SK-N-SH (cell line): ENCODE results near the gene MAN2A2. TPM values are rescaled to one million over a fixed set of nuclear protein-coding genes. Genes with fewer than 3 reads are reported as not detected.

ENCODE experiments used
- CTCF ChIA-PET: fragments of 300-600, 350-600 bp; formaldehyde crosslinking; extraction: SDS; loops from one replicate; lab custom pipeline; 2021; lab: Yijun Ruan, JAX
- POLR2A ChIA-PET: fragments of 350-600 bp; sonication (Branson Sonifier 250); formaldehyde crosslinking; extraction: SDS; loops from one replicate; lab custom pipeline; 2020; ENCODE audit warnings: antibody characterized with exemption, inconsistent platforms; lab: Yijun Ruan, JAX
- DNase-seq: peaks from one replicate; pipeline ENCODE4 v3.0.0; 2012
- H2AFZ ChIP-seq: fragments of 200-600 bp; sonication (generic); 2 replicates; pipeline ENCODE4 v1.8.1; 2016; ENCODE audit warnings: antibody characterized with exemption, mild to moderate bottlenecking, low read depth
- H3F3A ChIP-seq: fragments of 200-600 bp; sonication (generic); replicated peaks from 2 replicates; pipeline ENCODE3; 2016; ENCODE audit warnings: antibody characterized with exemption, mild to moderate bottlenecking; ENCODE audit not compliant: insufficient read depth
- H3K27ac ChIP-seq, 2 experiments: fragments of 200-500 bp in 1 of 2; fragments of 200-600 bp in 1 of 2; sonication (Bioruptor generic) in 1 of 2; sonication (generic), shearing (Covaris generic) in 1 of 2; 2 replicates each; pipeline versions ENCODE4 v1.5.1 to v1.6.1; 2014 to 2016; ENCODE audit warnings: low read depth in 2 of 2, inconsistent platforms in 1 of 2, low read length in 1 of 2, mild to moderate bottlenecking in 1 of 2, mixed read lengths in 1 of 2
- H3K27me3 ChIP-seq: fragments of 200-600 bp; sonication (generic), shearing (Covaris generic); 2 replicates; pipeline ENCODE4 v1.6.1; 2016; ENCODE audit warnings: mixed run types; ENCODE audit not compliant: insufficient read depth
- H3K36me3 ChIP-seq, 2 experiments: fragments of 200-500 bp in 1 of 2; fragments of 200-600 bp in 1 of 2; sonication (Bioruptor generic) in 1 of 2; sonication (generic) in 1 of 2; replicated peaks in 1 of 2; 2 replicates each; pipeline versions ENCODE3 to v1.5.1; 2014 to 2016; ENCODE audit warnings: low read length in 1 of 2, mild to moderate bottlenecking in 1 of 2; ENCODE audit not compliant: insufficient read depth in 2 of 2, control insufficient read depth in 1 of 2
- H3K4me1 ChIP-seq, 2 experiments: fragments of 200-500 bp in 1 of 2; fragments of 200-600 bp in 1 of 2; sonication (Bioruptor generic) in 1 of 2; sonication (generic), shearing (Covaris generic) in 1 of 2; 2 replicates each; pipeline versions ENCODE4 v1.5.1 to v1.6.1; 2014 to 2016; ENCODE audit warnings: low read depth in 1 of 2, low read length in 1 of 2, mixed run types in 1 of 2; ENCODE audit not compliant: insufficient read depth in 2 of 2, control insufficient read depth in 1 of 2
- H3K4me2 ChIP-seq: fragments of 200-600 bp; sonication (generic), shearing (Covaris generic); 2 replicates; pipeline ENCODE4 v1.6.1; 2017; ENCODE audit warnings: mixed run types
- H3K4me3 ChIP-seq, 2 experiments: fragments of 200-500 bp in 1 of 2; fragments of 200-600 bp in 1 of 2; sonication (Bioruptor generic) in 1 of 2; sonication (generic), shearing (Covaris generic) in 1 of 2; 2 replicates each; pipeline versions ENCODE4 v1.5.1 to v1.8.1; 2014 to 2016; ENCODE audit warnings: low read depth in 2 of 2, inconsistent platforms in 1 of 2, low read length in 1 of 2, mild to moderate bottlenecking in 1 of 2, mixed read lengths in 1 of 2, moderate library complexity in 1 of 2
- H3K79me2 ChIP-seq: fragments of 200-600 bp; sonication (generic); 2 replicates; pipeline ENCODE4 v1.8.1; 2017; ENCODE audit warnings: mild to moderate bottlenecking; ENCODE audit not compliant: insufficient read depth
- H3K9ac ChIP-seq: fragments of 200-600 bp; sonication (generic); 2 replicates; pipeline ENCODE4 v1.6.1; 2017; ENCODE audit warnings: mixed run types
- H3K9me2 ChIP-seq: fragments of 200-600 bp; sonication (generic); 2 replicates; pipeline ENCODE4 v1.6.1; 2017; ENCODE audit warnings: mixed run types
- H3K9me3 ChIP-seq: fragments of 200-600 bp; sonication (generic); 2 replicates; pipeline ENCODE4 v1.6.1; 2017; ENCODE audit warnings: mixed run types, mild to moderate bottlenecking, moderate library complexity
- H4K20me1 ChIP-seq: fragments of 200-600 bp; sonication (generic); 2 replicates; pipeline ENCODE4 v1.6.1; 2017; ENCODE audit warnings: mild to moderate bottlenecking, mixed run types; ENCODE audit not compliant: insufficient read depth
- ELF1 ChIP-seq: IDR thresholded peaks from 2 replicates; pipeline ENCODE4 v1.4.0; 2012
- EZH2phosphoT487 ChIP-seq: fragments of 200-600 bp; sonication (generic); IDR thresholded peaks from 2 replicates; pipeline ENCODE4 v1.6.1; 2017; ENCODE audit warnings: low read depth, mixed run types, mild to moderate bottlenecking, antibody characterized with exemption, moderate library complexity, borderline replicate concordance
- FOSL2 ChIP-seq: IDR thresholded peaks from 2 replicates; pipeline ENCODE4 v1.4.0; 2012; ENCODE audit warnings: low read depth, mild to moderate bottlenecking, moderate library complexity, borderline replicate concordance
- MXI1 ChIP-seq: IDR thresholded peaks from 2 replicates; pipeline ENCODE4 v1.6.1; 2012; ENCODE audit warnings: mild to moderate bottlenecking, low read depth, low read length, improper control_type of control experiment
- PBX3 ChIP-seq: IDR thresholded peaks from 2 replicates; pipeline ENCODE4; 2012
- RCOR1 ChIP-seq: fragments of 150-350 bp; IDR thresholded peaks from 2 replicates; pipeline ENCODE4 v1.6.1; 2017; ENCODE audit warnings: antibody characterized with exemption, low read length
- RFX5 ChIP-seq: IDR thresholded peaks from 2 replicates; pipeline ENCODE4 v1.6.1; 2012; ENCODE audit warnings: mild to moderate bottlenecking, improper control_type of control experiment, low read length
- RXRA ChIP-seq: IDR thresholded peaks from 2 replicates; pipeline ENCODE4 v1.4.0; 2012; ENCODE audit warnings: low read depth, mild to moderate bottlenecking, borderline replicate concordance
- SMC3 ChIP-seq: IDR thresholded peaks from 2 replicates; pipeline ENCODE4 v1.6.1; 2012; ENCODE audit warnings: low read depth, low read length, improper control_type of control experiment
- TAF1 ChIP-seq: IDR thresholded peaks from 2 replicates; pipeline ENCODE4 v1.6.1; 2012; ENCODE audit warnings: low read depth, mild to moderate bottlenecking, low read length, moderate library complexity, borderline replicate concordance
- YY1 ChIP-seq: IDR thresholded peaks from 2 replicates; pipeline ENCODE4 v1.4.0; 2012; ENCODE audit warnings: low read depth, mild to moderate bottlenecking
- ZBTB33 ChIP-seq: IDR thresholded peaks from 2 replicates; pipeline ENCODE4 v1.4.0; 2012; ENCODE audit warnings: low read depth, borderline replicate concordance
- WGBS: methylation state at CpG from one replicate; pipeline ENCODE4 v1.1.6; 2017; ENCODE audit warnings: low lambda C conversion rate; 5-methylcytosine and 5-hydroxymethylcytosine counted together
- polyA plus RNA-seq, 3 experiments: library from polyadenylated mRNA; depleted of rRNA; stranded (reverse); fragments of >200 nt; gene quantifications; 2 replicates each; pipeline ENCODE4 v1.2.3, GENCODE V29; 2012
- TF ChIP-seq, protein P1 (sequence below): IDR thresholded peaks from 2 replicates; pipeline ENCODE4 v1.4.0; 2012; ENCODE audit warnings: low read depth
- TF ChIP-seq, protein P2 (sequence below): IDR thresholded peaks from 2 replicates; pipeline ENCODE4 v1.6.1; 2012; ENCODE audit warnings: mild to moderate bottlenecking, low read depth, low read length, moderate library complexity
- TF ChIP-seq, protein P3 (sequence below): fragments of 200-600 bp; sonication (generic); IDR thresholded peaks from 2 replicates; pipeline ENCODE4 v1.6.1; 2017; ENCODE audit warnings: antibody characterized with exemption, mild to moderate bottlenecking, moderate library complexity
- TF ChIP-seq, protein P4 (sequence below): fragments of 150-350 bp; IDR thresholded peaks from 2 replicates; pipeline ENCODE4 v1.6.1; 2016; ENCODE audit warnings: mild to moderate bottlenecking, low read depth, low read length

Gene MAN2A2
- polyA plus RNA-seq, 1 of the 3 experiments (the other 2 are of a cell fraction) = 35.0 TPM

DNA sequence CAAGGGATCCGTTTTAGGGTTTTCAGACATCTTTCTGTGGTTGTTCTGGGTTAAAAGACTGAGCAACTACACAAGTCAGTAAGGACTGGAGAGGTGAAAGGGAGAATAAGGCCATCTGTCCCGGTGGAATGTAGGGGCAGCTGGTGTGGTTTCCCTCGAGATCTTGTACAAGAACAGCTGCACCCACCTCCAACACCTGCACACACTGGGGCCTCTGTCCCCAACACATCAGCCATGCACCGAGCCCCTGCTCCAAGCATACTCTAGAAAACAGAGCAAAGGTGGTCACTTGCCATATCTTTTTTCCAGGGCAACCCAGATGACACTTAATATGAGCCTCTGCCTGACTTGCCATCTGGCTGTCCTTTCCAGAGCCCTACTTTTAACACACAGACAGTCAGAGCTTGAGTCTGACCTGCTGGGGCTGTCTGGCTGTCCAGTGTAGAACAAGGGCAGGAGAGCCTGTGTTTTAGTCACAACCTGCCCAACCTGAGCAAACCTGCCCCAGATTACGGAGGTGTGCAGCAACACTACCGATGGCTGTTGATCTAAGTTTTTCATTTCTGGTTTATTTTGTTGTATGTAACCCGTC, 12.2 kb downstream of the MAN2A2 start:
- no peaks in the 10 kb centered on the region for H3K4me1 ChIP-seq
- no peak for DNase-seq
- TF ChIP-seq, protein P1, sequence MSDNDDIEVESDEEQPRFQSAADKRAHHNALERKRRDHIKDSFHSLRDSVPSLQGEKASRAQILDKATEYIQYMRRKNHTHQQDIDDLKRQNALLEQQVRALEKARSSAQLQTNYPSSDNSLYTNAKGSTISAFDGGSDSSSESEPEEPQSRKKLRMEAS = no peak
- TF ChIP-seq ELF1 (no peak), SMC3 (no peak), ZBTB33 (no peak), YY1 (no peak), MXI1 (no peak), TAF1 (no peak), RFX5 (no peak), RXRA (no peak), RCOR1 (no peak), FOSL2 (no peak), PBX3 (no peak), EZH2phosphoT487 (no peak)
- TF ChIP-seq, protein P2, sequence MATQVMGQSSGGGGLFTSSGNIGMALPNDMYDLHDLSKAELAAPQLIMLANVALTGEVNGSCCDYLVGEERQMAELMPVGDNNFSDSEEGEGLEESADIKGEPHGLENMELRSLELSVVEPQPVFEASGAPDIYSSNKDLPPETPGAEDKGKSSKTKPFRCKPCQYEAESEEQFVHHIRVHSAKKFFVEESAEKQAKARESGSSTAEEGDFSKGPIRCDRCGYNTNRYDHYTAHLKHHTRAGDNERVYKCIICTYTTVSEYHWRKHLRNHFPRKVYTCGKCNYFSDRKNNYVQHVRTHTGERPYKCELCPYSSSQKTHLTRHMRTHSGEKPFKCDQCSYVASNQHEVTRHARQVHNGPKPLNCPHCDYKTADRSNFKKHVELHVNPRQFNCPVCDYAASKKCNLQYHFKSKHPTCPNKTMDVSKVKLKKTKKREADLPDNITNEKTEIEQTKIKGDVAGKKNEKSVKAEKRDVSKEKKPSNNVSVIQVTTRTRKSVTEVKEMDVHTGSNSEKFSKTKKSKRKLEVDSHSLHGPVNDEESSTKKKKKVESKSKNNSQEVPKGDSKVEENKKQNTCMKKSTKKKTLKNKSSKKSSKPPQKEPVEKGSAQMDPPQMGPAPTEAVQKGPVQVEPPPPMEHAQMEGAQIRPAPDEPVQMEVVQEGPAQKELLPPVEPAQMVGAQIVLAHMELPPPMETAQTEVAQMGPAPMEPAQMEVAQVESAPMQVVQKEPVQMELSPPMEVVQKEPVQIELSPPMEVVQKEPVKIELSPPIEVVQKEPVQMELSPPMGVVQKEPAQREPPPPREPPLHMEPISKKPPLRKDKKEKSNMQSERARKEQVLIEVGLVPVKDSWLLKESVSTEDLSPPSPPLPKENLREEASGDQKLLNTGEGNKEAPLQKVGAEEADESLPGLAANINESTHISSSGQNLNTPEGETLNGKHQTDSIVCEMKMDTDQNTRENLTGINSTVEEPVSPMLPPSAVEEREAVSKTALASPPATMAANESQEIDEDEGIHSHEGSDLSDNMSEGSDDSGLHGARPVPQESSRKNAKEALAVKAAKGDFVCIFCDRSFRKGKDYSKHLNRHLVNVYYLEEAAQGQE = no peak
- TF ChIP-seq, protein P3, sequence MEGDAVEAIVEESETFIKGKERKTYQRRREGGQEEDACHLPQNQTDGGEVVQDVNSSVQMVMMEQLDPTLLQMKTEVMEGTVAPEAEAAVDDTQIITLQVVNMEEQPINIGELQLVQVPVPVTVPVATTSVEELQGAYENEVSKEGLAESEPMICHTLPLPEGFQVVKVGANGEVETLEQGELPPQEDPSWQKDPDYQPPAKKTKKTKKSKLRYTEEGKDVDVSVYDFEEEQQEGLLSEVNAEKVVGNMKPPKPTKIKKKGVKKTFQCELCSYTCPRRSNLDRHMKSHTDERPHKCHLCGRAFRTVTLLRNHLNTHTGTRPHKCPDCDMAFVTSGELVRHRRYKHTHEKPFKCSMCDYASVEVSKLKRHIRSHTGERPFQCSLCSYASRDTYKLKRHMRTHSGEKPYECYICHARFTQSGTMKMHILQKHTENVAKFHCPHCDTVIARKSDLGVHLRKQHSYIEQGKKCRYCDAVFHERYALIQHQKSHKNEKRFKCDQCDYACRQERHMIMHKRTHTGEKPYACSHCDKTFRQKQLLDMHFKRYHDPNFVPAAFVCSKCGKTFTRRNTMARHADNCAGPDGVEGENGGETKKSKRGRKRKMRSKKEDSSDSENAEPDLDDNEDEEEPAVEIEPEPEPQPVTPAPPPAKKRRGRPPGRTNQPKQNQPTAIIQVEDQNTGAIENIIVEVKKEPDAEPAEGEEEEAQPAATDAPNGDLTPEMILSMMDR = no peak
- TF ChIP-seq, protein P4, sequence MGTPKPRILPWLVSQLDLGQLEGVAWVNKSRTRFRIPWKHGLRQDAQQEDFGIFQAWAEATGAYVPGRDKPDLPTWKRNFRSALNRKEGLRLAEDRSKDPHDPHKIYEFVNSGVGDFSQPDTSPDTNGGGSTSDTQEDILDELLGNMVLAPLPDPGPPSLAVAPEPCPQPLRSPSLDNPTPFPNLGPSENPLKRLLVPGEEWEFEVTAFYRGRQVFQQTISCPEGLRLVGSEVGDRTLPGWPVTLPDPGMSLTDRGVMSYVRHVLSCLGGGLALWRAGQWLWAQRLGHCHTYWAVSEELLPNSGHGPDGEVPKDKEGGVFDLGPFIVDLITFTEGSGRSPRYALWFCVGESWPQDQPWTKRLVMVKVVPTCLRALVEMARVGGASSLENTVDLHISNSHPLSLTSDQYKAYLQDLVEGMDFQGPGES = no peak
- no peak overlapping the region for H3K27ac ChIP-seq
- CTCF ChIA-PET = no interaction called here
- no peaks in the 10 kb centered on the region for H3K9me2 ChIP-seq
- H3K4me3 ChIP-seq = no peak overlapping the region
- H3K9ac ChIP-seq = no peak overlapping the region
- H3K9me3 ChIP-seq = no peaks in the 10 kb centered on the region
- peaks cover 0 to 78% of the 10 kb centered on the region in 2 experiments for H3K36me3 ChIP-seq
- 81% methylated on average over 7 of the region's 7 CpGs for WGBS
- POLR2A ChIA-PET = no interaction called here
- no peaks in the 10 kb centered on the region for H3F3A ChIP-seq
- H3K79me2 ChIP-seq = no peaks in the 10 kb centered on the region
- no peak overlapping the region for H2AFZ ChIP-seq
- no peaks in the 10 kb centered on the region for H3K27me3 ChIP-seq
- no peaks in the 10 kb centered on the region for H4K20me1 ChIP-seq
- no peak overlapping the region for H3K4me2 ChIP-seq
